ENCODE measurements around the gene NAA80.

The NAA80 gene

GRCh38 chr3:50304601-50305000, 5.4 kb upstream of the NAA80 start:
- Histone ChIP-seq H3K27ac (no peak overlapping the region), H3K9ac (ENCODE audit: insufficient read length) (no peak overlapping the region), H3K4me3 (no peak overlapping the region), H3K9me3 (ENCODE audit: low read depth, low read length) (no peaks in the 10 kb centered on the region), H3K36me3 (ENCODE audit: insufficient read depth, low read length) (no peaks in the 10 kb centered on the region)
- no peak for DNase-seq (ENCODE audit: low read depth, low spot score)
- TF ChIP-seq POLR2AphosphoS5 (IDR thresholded peaks at IDR 0.05; ENCODE audit: borderline replicate concordance, low read depth, low read length) (no peak), EZH2 (IDR thresholded peaks at IDR 0.05) (no peak), FOXP2 (optimal IDR thresholded peaks at IDR 0.05; ENCODE audit: control extremely low read depth, extremely low read length, insufficient read depth) (no peak)

DNA sequence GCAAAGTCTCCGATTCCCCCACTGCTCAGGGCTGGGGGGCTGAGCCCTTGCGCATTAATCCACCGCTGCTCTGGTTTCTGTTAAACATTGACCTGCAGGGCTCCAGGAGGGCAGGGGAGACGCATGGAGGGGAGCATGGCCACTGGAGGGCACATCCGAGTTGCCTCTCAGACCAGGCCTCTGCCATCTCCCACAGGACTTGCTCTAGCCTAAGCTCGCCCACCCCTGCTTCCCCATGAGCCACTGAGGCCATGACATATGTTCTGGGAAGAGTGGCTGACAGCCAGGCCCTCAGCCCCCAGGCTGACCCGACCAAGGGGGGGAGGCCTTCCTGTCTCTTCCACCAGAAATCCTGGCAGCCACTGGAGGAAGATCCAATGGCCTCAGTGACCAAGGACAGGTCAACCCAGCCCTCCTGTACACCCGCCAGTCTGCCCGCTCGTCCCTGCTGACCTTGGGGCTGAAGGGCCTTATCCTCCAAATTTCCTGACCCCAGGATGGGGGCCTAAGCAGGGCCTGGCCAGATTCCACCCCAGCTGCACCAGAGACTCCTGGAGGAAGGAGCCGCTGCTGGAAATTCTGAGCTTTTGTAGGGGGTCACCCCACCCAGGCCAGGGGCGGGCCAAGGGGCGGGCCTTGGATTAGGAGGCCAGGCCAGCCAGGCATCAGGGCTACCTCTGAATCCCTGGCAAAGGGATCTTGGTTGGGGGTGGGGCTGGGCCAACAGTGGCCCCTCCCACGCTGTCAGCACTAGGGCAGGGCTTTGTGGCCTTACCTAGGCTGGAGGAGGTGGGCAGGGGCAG, 4.0 kb upstream of the NAA80 start, which contains the start of gene HYAL1:
HYAL1 (minus strand) TSS at position 562 of the 803 bp plus-strand sequence. CDS start 618 bp downstream, outside the sequence.
- no peak for DNase-seq (ENCODE audit: low read depth, low spot score)
- Histone ChIP-seq H3K36me3 (ENCODE audit: insufficient read depth, low read length) (no peaks in the 10 kb centered on the region), H3K9ac (ENCODE audit: insufficient read length) (no peak within 1 kb of the TSS), H3K27ac (no peak within 1 kb of the TSS), H3K4me3 (no peak within 1 kb of the TSS), H3K9me3 (ENCODE audit: low read depth, low read length) (no peaks in the 10 kb centered on the region)
- no peak for TF ChIP-seq FOXP2 (optimal IDR thresholded peaks at IDR 0.05; ENCODE audit: control extremely low read depth, extremely low read length, insufficient read depth)
- no peak for TF ChIP-seq EZH2 (IDR thresholded peaks at IDR 0.05)
- TF ChIP-seq POLR2AphosphoS5 (IDR thresholded peaks at IDR 0.05; ENCODE audit: borderline replicate concordance, low read depth, low read length): no peak

GRCh38 chr3:50302095-50303012, 3.1 kb upstream of the NAA80 start:
- no peak for TF ChIP-seq FOXP2 (optimal IDR thresholded peaks at IDR 0.05; ENCODE audit: control extremely low read depth, extremely low read length, insufficient read depth)
- TF ChIP-seq POLR2AphosphoS5 (IDR thresholded peaks at IDR 0.05; ENCODE audit: borderline replicate concordance, low read depth, low read length): no peak
- TF ChIP-seq EZH2 (IDR thresholded peaks at IDR 0.05): no peak
- Histone ChIP-seq H3K36me3 (ENCODE audit: insufficient read depth, low read length) (no peaks in the 10 kb centered on the region), H3K4me3 (no peak overlapping the region), H3K9ac (ENCODE audit: insufficient read length) (no peak overlapping the region), H3K9me3 (ENCODE audit: low read depth, low read length) (no peaks in the 10 kb centered on the region), H3K27ac (no peak overlapping the region)
- no peak for DNase-seq (ENCODE audit: low read depth, low spot score)

DNA sequence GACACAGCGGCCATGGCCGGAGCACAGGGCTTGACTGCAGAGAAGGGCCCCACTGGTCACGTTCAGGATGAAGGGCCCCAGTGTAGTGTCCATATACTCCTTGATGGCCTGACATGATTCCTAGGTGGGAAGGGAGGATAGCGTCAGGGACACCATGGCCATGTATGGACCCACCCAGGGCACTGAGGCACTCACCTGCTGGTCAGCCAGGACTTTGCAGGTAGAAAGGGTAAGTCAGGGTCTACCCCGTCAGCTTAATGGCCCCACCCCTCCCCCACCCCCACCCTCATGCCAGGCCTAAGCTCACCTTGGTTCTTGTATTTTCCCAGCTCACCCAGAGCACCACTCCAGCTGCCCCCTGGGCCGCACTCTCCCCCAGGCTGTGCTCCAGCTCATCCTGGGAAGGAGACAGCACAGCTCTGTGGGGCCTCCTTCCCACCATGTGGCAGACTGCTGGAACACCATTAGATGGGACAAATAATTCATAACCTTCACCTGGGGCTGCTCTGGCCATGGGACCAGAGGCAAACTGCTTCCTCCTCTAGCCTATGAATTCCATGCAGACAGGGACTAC, 1.6 kb upstream of the NAA80 start:
- Histone ChIP-seq H3K4me3 (no peak overlapping the region), H3K9ac (ENCODE audit: insufficient read length) (no peak overlapping the region), H3K36me3 (ENCODE audit: insufficient read depth, low read length) (no peaks in the 10 kb centered on the region), H3K9me3 (ENCODE audit: low read depth, low read length) (no peaks in the 10 kb centered on the region), H3K27ac (no peak overlapping the region)
- no peak for DNase-seq (ENCODE audit: low read depth, low spot score)
- TF ChIP-seq EZH2 (IDR thresholded peaks at IDR 0.05): no peak
- no peak for TF ChIP-seq POLR2AphosphoS5 (IDR thresholded peaks at IDR 0.05; ENCODE audit: borderline replicate concordance, low read depth, low read length)
- no peak for TF ChIP-seq FOXP2 (optimal IDR thresholded peaks at IDR 0.05; ENCODE audit: control extremely low read depth, extremely low read length, insufficient read depth)

GRCh38 chr3:50299929-50300680, 900 bp upstream of the NAA80 start:
- H3K27ac ChIP-seq: no peak overlapping the region; the same call in 1 of the 2 replicates
- peak overlapping the region; percentile 61 for H3K9ac ChIP-seq (ENCODE audit: insufficient read length)
- DNase-seq (ENCODE audit: low read depth, low spot score): no peak
- H3K4me3 ChIP-seq: peak overlapping the region; percentile 82
- no peaks in the 10 kb centered on the region for H3K36me3 ChIP-seq (ENCODE audit: insufficient read depth, low read length)
- no peak for TF ChIP-seq POLR2AphosphoS5 (IDR thresholded peaks at IDR 0.05; ENCODE audit: borderline replicate concordance, low read depth, low read length)
- H3K9me3 ChIP-seq (ENCODE audit: low read depth, low read length): no peaks in the 10 kb centered on the region

- Histone ChIP-seq H3K9ac (ENCODE audit: insufficient read length) (peak overlapping the region; percentile 61), H3K4me3 (peak overlapping the region; percentile 82)
Observed at GRCh38 chr3:50299638-50299928, 378 bp upstream of the NAA80 start.

DNA sequence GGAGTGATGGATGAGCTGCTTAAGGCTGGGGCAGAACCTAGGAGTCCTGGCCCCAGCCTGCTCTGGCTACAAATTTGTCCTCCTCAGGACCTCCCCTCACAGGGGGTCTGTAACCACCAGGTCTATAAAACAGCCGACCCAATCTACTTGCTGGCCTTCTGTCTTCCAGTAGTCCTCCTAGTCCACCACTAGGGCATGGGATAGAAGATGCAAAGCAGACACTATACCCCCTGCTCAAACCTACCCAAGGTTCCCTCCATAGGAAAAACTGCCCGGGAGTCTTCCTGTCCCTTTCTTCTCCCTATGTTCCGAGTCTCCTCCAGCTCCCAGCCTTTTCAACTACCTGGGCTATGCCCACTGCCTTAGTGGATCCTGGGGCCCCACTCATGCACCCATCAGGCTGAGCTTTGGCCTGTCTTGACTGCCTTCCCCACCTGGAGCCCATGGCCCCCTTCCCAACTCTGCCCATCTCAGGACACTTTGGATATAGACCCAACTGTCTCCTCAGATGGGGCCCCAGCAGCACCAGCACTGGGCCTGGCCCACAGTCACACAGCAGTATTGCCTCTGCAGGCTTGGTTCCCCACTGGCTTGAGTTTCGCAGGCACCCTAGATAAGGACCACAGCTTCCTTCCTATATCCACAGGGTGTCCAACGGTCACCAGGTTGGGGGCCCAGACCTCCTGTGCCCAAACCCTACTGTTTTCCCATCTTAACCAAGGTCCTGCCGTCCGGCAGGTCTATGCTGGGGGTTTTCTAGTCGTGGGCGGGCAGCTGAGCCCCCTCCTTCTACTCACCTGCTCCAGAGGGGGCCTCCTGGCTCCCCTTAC, 1.1 kb downstream of the NAA80 start:
- Histone ChIP-seq H3K27ac (no peak overlapping the region), H3K36me3 (ENCODE audit: insufficient read depth, low read length) (no peaks in the 10 kb centered on the region), H3K9me3 (ENCODE audit: low read depth, low read length) (no peaks in the 10 kb centered on the region), H3K9ac (ENCODE audit: insufficient read length) (no peak overlapping the region), H3K4me3 (peak overlapping the region; percentile 82)
- TF ChIP-seq EZH2 (IDR thresholded peaks at IDR 0.05): no peak
- TF ChIP-seq FOXP2 (optimal IDR thresholded peaks at IDR 0.05; ENCODE audit: control extremely low read depth, extremely low read length, insufficient read depth): no peak
- TF ChIP-seq POLR2AphosphoS5 (IDR thresholded peaks at IDR 0.05; ENCODE audit: borderline replicate concordance, low read depth, low read length): no peak
- DNase-seq (ENCODE audit: low read depth, low spot score): no peak

More at GRCh38 chr3:50299638-50299928, 378 bp upstream of the NAA80 start:
- H3K27ac ChIP-seq: no peak overlapping the region; the same call in 1 of the 2 replicates
- no peak for DNase-seq (ENCODE audit: low read depth, low spot score)
- H3K36me3 ChIP-seq (ENCODE audit: insufficient read depth, low read length): no peaks in the 10 kb centered on the region
- no peaks in the 10 kb centered on the region for H3K9me3 ChIP-seq (ENCODE audit: low read depth, low read length)
- TF ChIP-seq FOXP2 (optimal IDR thresholded peaks at IDR 0.05; ENCODE audit: control extremely low read depth, extremely low read length, insufficient read depth): no peak
- no peak for TF ChIP-seq POLR2AphosphoS5 (IDR thresholded peaks at IDR 0.05; ENCODE audit: borderline replicate concordance, low read depth, low read length)
- no peak for TF ChIP-seq EZH2 (IDR thresholded peaks at IDR 0.05)

All from SK-N-MC (cell line).